Vagina (tissue), 2 donors: ENCODE measurements around the gene PSMC3.

Source experiments
- POLR2A ChIP-seq, 2 donors: fragments of 450-650 bp; IDR thresholded peaks; one replicate each; pipeline ENCODE4 v1.6.1; 2017; ENCODE audit warnings: antibody characterized with exemption in 2 of 2, mild to moderate bottlenecking in 2 of 2, moderate library complexity in 2 of 2
- POLR2AphosphoS5 ChIP-seq, 2 donors: sonication (generic); formaldehyde crosslinking; IDR thresholded peaks; one replicate each; pipeline ENCODE4 v1.9.0; 2017; ENCODE audit warnings: antibody characterized with exemption in 2 of 2, mild to moderate bottlenecking in 2 of 2, low read depth in 1 of 2; ENCODE audit not compliant: insufficient read depth in 1 of 2
- TF ChIP-seq, protein P1 (sequence below), 3 experiments: fragments of 450-650 bp in 2 of 3; fragments of 200-600 bp in 1 of 3; sonication (generic) in 1 of 3; IDR thresholded peaks; one replicate each; pipeline ENCODE4 v1.5.1; 2017 to 2019; ENCODE audit warnings: antibody characterized with exemption in 3 of 3, mild to moderate bottlenecking in 2 of 3, moderate library complexity in 2 of 3

DNA sequence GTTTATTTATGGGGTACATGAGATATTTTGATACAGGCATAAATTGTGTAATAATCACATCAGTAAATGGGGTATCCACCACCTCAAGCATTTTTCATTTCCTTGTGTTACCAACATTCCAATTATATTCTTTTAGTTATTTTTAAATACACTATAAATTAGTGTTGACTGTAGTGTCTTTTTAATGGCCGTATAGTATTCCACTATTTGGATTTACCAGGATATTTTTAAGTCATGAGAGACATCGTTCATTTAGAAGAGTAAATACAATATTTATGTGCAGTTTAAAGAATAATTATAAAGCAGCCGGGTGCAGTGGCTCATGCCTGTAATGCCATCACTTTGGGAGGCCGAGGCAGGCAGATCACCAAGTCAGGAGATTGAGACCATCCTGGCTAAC, 41.7 kb downstream of the PSMC3 start:
- TF ChIP-seq, protein P1, sequence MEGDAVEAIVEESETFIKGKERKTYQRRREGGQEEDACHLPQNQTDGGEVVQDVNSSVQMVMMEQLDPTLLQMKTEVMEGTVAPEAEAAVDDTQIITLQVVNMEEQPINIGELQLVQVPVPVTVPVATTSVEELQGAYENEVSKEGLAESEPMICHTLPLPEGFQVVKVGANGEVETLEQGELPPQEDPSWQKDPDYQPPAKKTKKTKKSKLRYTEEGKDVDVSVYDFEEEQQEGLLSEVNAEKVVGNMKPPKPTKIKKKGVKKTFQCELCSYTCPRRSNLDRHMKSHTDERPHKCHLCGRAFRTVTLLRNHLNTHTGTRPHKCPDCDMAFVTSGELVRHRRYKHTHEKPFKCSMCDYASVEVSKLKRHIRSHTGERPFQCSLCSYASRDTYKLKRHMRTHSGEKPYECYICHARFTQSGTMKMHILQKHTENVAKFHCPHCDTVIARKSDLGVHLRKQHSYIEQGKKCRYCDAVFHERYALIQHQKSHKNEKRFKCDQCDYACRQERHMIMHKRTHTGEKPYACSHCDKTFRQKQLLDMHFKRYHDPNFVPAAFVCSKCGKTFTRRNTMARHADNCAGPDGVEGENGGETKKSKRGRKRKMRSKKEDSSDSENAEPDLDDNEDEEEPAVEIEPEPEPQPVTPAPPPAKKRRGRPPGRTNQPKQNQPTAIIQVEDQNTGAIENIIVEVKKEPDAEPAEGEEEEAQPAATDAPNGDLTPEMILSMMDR (IDR thresholded peaks at IDR 0.05), result no peak
- TF ChIP-seq POLR2A (IDR thresholded peaks at IDR 0.05) (no peak), POLR2AphosphoS5 (IDR thresholded peaks at IDR 0.05; ENCODE audit: insufficient read depth in 1 of 2, low read depth in 1 of 2) (no peak)
